ENCODE results near the gene TCAIM. TPM values are rescaled to one million over a fixed set of nuclear protein-coding genes. Genes with fewer than 3 reads are reported as not detected.

Gene TCAIM, protein sequence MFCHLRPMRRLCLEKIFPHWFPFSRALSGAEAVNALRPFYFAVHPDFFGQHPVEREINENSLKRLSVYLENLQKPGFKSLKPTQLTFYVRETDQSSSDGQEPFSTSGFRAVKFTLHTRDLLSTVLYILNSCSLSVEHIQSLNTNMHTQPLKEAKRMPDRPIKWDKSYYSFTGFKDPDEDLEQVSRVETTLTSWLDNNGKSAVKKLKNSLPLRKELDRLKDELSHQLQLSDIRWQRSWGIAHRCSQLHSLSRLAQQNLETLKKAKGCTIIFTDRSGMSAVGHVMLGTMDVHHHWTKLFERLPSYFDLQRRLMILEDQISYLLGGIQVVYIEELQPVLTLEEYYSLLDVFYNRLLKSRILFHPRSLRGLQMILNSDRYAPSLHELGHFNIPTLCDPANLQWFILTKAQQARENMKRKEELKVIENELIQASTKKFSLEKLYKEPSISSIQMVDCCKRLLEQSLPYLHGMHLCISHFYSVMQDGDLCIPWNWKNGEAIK
- total RNA-seq (10 to 100 TPM; 22.8 to 43.9 (median 35.3) TPM), polyA plus RNA-seq (10 to 100 TPM; 13.5 to 15.2 TPM)
- long read RNA-seq, donor 1, transcript TCAIM-203 (4 exons, 2,178 nt), result major isoform, 8 of 36 reads
- long read RNA-seq, donor 1, transcript TCAIM-204 (11 exons, 3,306 nt), result minor isoform, 7 of 36 reads
- long read RNA-seq, donor 1, transcript TCAIM-205 (11 exons, 1,844 nt), result minor isoform, 5 of 36 reads
- long read RNA-seq, donor 1, transcript TCAIM-201 (11 exons, 3,687 nt), result major isoform, 8 of 36 reads
- long read RNA-seq, donor 1, partial matches to known transcripts, result 3 of 36 reads
- long read RNA-seq, donor 1, other reads (novel, unspliced or antisense), result 5 of 36 reads
- long read RNA-seq, donor 2, transcript TCAIM-203 (4 exons, 2,178 nt), result minor isoform, 10 of 46 reads
- long read RNA-seq, donor 2, transcript TCAIM-205 (11 exons, 1,844 nt), result minor isoform, 6 of 46 reads
- long read RNA-seq, donor 2, transcript TCAIM-201 (11 exons, 3,687 nt), result major isoform, 13 of 46 reads
- long read RNA-seq, donor 2, partial matches to known transcripts, result 4 of 46 reads
- long read RNA-seq, donor 2, other reads (novel, unspliced or antisense), result 5 of 46 reads
- long read RNA-seq, donor 3, transcript TCAIM-203 (4 exons, 2,178 nt), result minor isoform, 8 of 71 reads
- long read RNA-seq, donor 3, transcript TCAIM-205 (11 exons, 1,844 nt), result minor isoform, 6 of 71 reads
- long read RNA-seq, donor 3, transcript TCAIM-204 (11 exons, 3,306 nt), result minor isoform, 10 of 71 reads
- long read RNA-seq, donor 3, transcript TCAIM-201 (11 exons, 3,687 nt), result major isoform, 19 of 71 reads
- long read RNA-seq, donor 3, partial matches to known transcripts, result 4 of 71 reads
- long read RNA-seq, donor 3, other reads (novel, unspliced or antisense), result 20 of 71 reads

DNA sequence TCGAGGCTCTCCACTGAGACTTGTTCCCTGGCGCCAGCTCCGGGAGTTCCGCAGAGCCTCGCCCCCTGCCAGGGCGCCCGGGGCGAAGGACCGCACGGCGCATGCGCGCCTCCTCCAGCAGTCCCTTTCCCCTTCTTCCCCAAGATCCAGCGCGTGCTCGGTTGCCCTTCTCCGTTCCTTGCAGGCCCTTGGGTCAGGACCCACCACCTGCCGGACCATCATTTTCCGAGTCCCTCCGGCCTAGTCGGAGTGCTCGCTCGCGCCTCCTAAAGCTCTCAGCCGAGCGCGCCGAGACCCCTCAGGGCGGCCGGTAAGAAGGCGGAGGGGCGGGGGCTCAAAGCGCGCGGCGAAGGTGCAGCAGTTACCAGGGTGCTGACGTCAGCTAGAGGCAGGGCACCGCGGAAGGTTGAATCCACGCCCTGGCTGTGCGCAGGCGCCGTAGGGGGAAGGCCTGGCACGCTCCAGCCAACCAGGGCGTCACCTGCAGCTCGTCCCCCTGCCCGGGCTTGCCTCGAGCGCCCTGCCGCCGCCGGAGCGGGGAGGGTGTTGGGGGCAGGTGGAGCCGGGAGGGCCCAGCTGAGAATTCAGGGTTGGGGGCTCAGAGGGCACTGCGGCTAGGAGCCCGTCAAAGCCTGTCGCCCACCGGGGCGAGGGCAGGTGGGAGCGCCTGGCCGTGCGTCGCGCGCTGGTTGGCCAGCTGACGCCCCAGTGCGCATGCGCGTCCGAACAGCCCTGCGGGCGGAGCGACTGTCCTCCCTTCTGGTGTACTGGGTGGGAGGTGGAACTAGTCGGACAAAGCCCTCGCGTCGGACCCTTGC is at the start of gene TCAIM:
TCAIM (plus strand) TSS at position 757 of the 818 bp plus-strand sequence. CDS start 16,017 bp downstream, outside the sequence.
- peak within 1 kb of the TSS; percentile 93 to 98 (median 96) for H3K27ac ChIP-seq
- intact Hi-C loops (cut with DNase I), result loop anchor here in 5 of 10 donors (2.0 to 10.0 kb wide), 4 partner anchors 99 to 177 kb away; no protein-coding TSS in a partner anchor
- WGBS, 2 donors, result 0% methylated on average over 77 of the region's 77 CpGs

GRCh38 chr3:44289882-44290462 is 48.6 kb upstream of the TCAIM start:
- TF ChIP-seq CTCF (IDR thresholded peaks at IDR 0.05), result no peak
- no peak overlapping the region for H3K27ac ChIP-seq
- 40 to 50% methylated on average over 3 of the region's 3 CpGs for WGBS, 2 donors
- ATAC-seq (no peak), DNase-seq (no peak)
- intact Hi-C loops (cut with DNase I), result no loop called here
- peaks cover 0 to 25% (median 5%) of the 10 kb centered on the region in 7 donors for H3K27me3 ChIP-seq
- no peaks in the 10 kb centered on the region for H3K4me1 ChIP-seq
- no peaks in the 10 kb centered on the region for H3K9me3 ChIP-seq
- no peaks in the 10 kb centered on the region for H3K36me3 ChIP-seq
- H3K4me3 ChIP-seq, result no peak overlapping the region

More for the DNA sequence above, at the start of gene TCAIM:
- TF ChIP-seq CTCF (IDR thresholded peaks at IDR 0.05), result no peak
- no peaks in the 10 kb centered on the region for H3K9me3 ChIP-seq
- DNase-seq (peak; percentile 97), ATAC-seq (peak; percentile 97 to 99 (median 98))
- peak within 1 kb of the TSS; percentile 49 to 84 (median 70) for H3K4me3 ChIP-seq
- H3K27me3 ChIP-seq, result no peaks in the 10 kb centered on the region
- no peaks in the 10 kb centered on the region for H3K36me3 ChIP-seq
- H3K4me1 ChIP-seq, result peaks cover 0 to 44% (median 30%) of the 10 kb centered on the region in 9 donors

DNA sequence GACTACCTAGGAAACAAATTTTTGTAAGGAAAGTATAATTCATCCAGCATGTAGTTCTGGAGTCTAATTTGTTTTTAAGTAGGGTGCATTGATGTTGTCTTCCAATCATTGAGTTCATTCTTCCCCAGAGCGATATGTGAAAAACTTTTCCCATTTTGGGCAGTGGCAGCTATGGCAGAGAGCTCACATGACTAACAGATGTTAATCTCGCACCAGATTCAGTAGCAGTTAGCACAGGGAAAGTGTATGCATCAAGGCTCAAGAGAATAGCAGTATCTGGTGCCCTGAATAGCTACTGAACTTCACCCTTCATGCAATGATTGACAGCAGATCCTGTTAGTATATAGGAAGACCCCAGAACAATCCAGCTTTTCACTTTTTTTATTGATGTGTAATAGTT is 46.3 kb upstream of the TCAIM start:
- WGBS, 2 donors, result 81 to 83% methylated on average over 2 of the region's 2 CpGs
- TF ChIP-seq CTCF (IDR thresholded peaks at IDR 0.05), result no peak

More for the DNA sequence above, 46.3 kb upstream of the TCAIM start:
- H3K27me3 ChIP-seq, result peaks cover 0 to 35% (median 5%) of the 10 kb centered on the region in 7 donors
- intact Hi-C loops (cut with DNase I), result no loop called here
- no peak for DNase-seq
- H3K4me3 ChIP-seq, result no peak overlapping the region
- no peak overlapping the region for H3K27ac ChIP-seq
- no peak for ATAC-seq
- H3K9me3 ChIP-seq, result no peaks in the 10 kb centered on the region
- no peaks in the 10 kb centered on the region for H3K36me3 ChIP-seq
- no peaks in the 10 kb centered on the region for H3K4me1 ChIP-seq
